K562 (cell line): ENCODE data around the gene TM4SF20.
"Not testable (repeated sequence)": the region's sequence is repeated elsewhere in the genome, so short reads cannot be mapped to it uniquely, and the experiment has no call there.

ENCODE experiments used
- CTCF ChIP-seq, 3 experiments: IDR thresholded peaks in 2 of 3; conservative IDR thresholded peaks in 1 of 3; 2 replicates each; pipeline ENCODE4 v1.5.1; 2011 to 2012; ENCODE audit warnings: low read length in 3 of 3, mild to moderate bottlenecking in 3 of 3, control low read depth in 2 of 3, improper control_type of control experiment in 1 of 3, inconsistent platforms in 1 of 3, low read depth in 1 of 3, mixed read lengths in 1 of 3, moderate library complexity in 1 of 3; ENCODE audit not compliant: insufficient read depth in 2 of 3
- EP300 ChIP-seq: IDR thresholded peaks from 2 replicates; pipeline ENCODE4 v1.6.1; 2012; ENCODE audit warnings: low read length, improper control_type of control experiment
- HCFC1 ChIP-seq: IDR thresholded peaks from 2 replicates; pipeline ENCODE4 v1.6.1; 2012; ENCODE audit warnings: low read depth, low read length, improper control_type of control experiment
- IRF2 ChIP-seq: sonication (generic); formaldehyde crosslinking; IDR thresholded peaks from 2 replicates; pipeline ENCODE4 v1.8.1; 2022; ENCODE audit warnings: mild to moderate bottlenecking, missing genetic modification reagents

GRCh38 chr2:227382241-227382835, 3.2 kb upstream of the TM4SF20 start:
- TF ChIP-seq EP300; IRF2 (CRISPR knock-in tag); CTCF (IDR thresholded peaks at IDR 0.05 in 2 of 3, conservative IDR thresholded peaks at IDR 0.05 in 1 of 3; ENCODE audit: insufficient read depth in 2 of 3, low read depth in 1 of 3, low read length in 3 of 3); HCFC1: not testable (repeated sequence)
